Stromal cell of bone marrow (primary cell): ENCODE data around the gene ALG2.

Experiments used
- DNase-seq: peaks from one replicate; pipeline ENCODE4 v3.0.0-alpha.2; 2012; ENCODE audit warnings: low read depth

The ALG2 gene, protein sequence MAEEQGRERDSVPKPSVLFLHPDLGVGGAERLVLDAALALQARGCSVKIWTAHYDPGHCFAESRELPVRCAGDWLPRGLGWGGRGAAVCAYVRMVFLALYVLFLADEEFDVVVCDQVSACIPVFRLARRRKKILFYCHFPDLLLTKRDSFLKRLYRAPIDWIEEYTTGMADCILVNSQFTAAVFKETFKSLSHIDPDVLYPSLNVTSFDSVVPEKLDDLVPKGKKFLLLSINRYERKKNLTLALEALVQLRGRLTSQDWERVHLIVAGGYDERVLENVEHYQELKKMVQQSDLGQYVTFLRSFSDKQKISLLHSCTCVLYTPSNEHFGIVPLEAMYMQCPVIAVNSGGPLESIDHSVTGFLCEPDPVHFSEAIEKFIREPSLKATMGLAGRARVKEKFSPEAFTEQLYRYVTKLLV

DNA sequence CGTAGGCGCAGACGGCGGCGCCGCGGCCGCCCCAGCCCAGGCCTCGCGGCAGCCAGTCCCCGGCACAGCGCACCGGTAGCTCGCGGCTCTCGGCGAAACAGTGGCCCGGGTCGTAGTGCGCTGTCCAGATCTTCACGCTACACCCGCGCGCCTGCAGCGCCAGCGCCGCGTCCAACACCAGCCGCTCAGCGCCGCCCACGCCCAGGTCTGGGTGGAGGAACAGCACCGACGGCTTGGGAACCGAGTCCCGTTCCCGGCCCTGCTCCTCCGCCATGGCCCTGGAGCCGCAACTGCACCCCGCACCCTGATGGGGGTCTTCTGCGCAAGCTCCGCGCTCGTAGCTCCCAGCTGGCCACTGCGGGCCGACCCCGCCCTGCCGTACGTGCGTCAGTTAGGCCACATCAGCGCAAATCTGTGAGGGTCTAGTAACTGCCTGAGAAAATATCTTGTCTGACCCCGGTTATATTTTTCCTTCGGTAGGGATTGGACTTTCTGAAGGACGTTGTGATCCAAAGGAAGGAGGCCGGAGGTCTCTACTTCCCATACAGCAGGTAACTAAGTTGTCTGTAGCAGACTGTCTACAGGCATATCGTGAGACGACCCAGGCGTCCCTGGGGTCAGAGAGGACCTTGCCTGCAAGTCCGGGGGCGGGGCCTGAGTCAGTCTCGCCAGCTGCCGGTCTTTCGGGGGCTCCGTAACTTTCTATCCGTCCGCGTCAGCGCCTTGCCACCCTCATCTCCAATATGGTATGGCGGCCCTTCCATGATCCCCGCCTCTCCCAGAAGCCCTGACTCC lies at the start of gene ALG2, which contains the start of gene SEC61B:
Gene ALG2 (minus strand): TSS at position 322 of the 795 bp plus-strand sequence. CDS start 48 bp downstream, at position 274.
Gene SEC61B (plus strand): TSS at position 662 of the 795 bp plus-strand sequence. CDS start 82 bp downstream, at position 744.
- DNase-seq: peak; percentile 85

DNA sequence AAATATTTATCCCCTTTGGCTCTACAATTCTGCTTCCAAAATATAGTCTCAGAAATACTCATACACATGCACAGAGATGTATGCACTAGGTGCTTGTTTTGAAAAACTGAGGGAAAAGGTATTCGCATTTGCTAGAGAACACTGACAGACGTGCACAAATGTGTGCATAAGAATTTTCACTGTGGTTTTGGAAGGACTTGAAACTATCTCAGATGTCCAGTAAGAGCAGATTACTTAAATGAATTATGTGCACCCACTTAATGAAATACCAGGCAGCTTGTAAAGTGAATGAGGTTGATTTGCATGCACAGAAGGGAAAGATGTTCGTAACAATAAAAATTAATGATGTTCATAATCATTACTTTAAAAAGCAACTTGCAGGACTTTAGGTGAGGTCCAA lies 48.7 kb upstream of the ALG2 start:
- DNase-seq: no peak

DNA sequence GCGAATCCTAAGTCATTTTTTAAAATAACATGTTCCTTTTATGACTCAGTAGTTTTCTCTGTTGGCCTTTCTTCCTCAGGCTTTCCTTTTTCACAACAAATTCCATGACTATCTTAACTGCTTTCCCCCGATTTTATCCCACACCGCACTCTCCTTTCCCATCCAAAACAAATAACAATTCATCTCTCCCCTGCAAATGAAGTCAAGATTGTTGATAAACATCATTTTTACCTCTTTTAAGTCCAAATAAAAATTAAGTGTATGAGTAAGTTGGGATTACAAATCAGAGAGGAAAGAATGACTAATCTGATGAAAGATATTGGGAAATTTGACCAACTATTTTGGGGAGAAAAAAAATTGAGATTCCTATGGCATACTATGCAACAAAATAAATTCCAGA lies 47.7 kb upstream of the ALG2 start:
- peak; percentile 85 for DNase-seq

DNA sequence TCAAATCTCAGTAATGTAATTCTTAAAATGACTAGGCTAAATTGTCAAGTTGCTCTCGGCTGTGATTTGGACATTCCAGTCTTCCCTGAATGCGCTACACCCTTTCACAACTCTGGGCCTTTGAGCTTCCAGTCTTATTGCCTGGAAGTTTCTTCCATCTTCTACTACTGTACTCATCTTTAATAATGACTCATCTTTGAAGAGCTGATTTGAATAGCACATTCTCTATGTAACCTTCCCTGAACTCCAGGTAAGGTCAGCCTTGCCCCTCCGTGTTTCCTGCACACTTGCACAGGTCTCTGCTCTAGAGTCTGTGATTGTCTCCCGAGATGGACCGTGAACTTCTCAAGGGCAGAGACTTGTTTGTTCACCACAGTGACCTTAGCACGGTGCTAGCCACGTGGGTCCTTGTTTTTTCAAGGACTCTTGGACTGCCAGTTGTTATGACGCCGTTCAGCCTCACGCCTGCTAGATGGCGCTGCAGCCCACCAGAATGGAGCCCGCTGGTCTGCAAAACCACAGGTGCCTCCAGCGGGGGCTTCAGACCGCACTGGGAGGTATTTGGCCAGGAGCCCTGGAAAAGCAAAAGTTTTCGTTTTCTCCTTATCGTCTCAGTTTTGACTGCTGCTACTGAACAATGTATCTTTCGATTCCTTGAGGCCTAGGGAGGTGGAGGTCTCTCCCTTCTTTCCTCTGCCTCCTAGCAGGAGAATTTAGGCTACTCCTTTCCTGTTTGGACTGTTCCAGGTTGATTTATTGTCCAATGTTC lies 44.7 kb upstream of the ALG2 start:
- peak; percentile 47 for DNase-seq

DNA sequence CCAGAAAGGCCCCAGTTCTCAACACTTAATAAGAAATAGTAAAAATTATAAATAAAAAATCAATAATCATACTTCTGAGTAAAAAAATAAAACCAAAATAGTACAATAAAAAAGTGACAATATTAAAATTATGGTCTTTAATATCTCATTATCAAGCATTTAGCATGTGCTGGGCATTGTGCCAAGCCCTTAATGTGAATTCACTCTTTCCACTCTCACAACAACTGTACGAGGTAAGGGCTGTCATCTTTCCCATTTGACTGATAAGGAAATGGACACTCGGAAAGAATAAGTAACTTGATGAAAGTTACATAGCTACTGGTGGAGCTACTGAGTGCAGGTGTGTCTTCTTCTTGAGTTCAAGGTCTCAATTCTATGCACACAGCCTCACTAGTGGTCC lies 43.9 kb upstream of the ALG2 start:
- no peak for DNase-seq

DNA sequence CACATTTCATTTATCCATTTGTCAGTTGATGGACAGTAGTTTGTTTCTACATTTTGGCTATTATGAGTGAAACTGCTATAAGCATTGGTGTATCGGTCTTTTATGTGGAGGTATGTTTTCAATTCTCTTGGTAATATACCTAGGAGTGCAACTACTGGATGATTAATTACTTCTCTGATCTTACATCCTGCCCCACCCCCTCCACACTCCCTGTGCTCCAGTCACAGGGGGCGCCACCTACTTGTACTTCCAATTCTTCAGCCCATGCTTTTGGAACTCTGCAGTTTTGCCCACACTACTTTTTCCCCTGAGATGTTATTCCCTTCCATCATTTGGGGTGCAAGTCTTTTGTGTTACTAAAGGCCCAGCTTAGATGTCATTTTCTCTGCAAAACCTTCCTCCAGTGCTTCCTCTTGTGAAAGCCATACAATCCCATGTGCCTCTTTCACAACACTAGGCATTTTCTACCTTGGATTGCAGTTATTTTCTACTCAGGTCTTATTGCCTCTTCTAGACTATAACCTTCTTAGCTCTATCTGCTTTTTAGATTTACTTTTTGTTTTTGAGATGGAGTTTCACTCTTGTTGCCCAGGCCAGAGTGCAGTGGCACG lies 42.4 kb upstream of the ALG2 start:
- no peak for DNase-seq

DNA sequence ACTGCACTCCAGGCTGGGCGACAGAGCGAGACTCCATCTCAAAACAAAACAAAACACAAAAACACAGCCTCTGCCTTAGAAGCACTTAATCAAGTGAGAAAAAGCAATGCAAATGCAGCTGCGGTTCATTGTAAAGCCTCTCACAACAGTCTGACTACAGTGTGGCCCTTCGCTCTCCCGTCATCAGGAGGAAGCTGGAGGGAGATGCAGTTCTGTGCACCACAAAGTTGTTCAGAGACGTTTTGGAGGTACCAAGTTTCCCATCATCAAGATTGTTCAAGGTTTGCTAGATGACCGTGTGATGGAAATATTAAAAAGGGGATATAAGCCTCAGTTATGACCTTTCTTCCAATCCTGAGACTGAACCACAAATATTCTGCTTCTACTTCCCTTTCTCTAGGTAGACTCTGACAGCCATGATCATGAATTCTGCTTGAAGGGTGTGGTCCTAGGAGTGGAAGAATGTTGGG lies 41.2 kb upstream of the ALG2 start:
- DNase-seq: no peak

DNA sequence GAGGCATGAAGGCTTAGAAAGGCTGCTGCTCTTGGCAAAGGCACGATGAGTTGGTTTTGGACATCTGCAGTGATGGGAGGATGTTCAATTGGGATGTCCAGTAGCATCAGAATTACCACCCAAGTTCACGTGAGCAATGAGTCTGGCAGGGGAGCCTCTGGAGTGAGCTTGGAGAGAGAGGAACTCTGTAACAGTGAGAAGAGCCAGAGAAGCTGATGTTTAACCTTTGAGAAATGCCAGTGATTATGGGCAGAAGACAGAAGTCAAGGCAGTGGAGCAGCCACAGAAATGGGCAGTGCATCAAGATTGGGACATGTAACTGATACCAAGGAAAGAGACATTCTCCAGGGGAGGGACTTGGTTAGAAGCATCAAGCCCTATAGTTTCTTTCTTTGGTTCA lies 40.2 kb upstream of the ALG2 start:
- DNase-seq: no peak

DNA sequence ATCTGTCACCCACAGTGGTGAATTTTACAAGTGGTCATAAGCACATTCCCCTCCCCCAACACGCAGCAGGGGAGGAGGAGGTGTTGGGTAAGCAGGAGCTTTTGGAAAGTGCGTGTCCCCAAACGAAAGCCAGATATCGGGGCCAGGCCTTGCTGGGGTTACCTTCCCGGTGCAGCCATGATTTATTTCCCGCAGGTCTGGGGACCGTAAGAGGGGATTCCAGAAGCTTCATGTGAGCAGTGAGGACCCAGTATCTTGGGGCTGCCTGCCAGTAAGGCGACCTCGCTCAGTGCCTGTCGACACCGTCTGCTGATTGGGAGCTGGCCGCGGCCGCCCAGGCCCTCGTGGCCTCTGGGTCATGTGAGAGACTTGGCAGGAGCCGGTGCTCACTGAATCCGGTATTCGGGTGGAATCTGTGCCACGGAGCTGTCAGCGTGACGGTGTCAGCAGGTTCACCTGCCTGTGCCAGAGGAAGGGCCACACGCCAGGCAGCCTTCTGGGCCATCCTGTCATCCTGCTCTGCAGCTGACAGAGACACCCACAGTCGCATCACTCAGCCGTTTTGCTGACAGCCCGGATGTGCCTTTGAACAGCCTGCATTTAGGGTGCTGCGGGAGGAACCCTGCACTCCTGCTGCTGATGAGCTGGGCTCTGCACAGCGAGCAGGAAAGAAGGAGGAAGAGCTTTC lies 37.6 kb upstream of the ALG2 start:
- DNase-seq: no peak

DNA sequence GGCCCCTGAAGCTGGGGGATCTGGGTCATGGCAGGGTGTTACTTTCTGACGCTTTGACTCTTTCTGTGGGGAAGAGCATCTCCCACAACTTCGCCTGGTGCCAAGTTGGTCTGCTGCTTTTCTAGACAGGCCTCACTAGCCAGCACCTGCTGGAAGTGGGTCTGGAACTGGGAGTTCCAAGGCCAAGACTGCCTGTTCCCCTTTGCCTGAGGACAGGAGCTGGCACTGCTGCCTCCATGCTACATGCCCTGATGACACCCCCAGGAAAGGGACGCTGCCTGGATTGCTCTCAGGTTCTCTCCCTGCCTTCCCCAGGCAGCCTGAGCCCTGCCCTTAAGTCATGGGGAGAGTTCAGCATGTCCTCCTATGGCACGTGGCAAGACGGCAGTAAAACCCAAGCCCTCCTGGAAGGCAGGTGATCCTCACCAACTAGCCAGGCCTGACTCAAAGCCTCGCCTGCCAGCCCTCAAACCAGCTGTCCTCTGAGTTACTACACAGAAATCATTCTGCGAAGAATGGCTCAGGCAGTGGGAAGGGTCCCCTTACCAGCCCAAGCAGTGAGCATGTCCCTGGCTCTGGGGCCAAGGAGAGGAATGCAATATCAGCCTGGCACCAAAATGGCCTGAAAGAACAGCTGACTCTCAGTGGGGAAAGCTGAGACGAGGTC lies 36.1 kb upstream of the ALG2 start:
- no peak for DNase-seq

DNA sequence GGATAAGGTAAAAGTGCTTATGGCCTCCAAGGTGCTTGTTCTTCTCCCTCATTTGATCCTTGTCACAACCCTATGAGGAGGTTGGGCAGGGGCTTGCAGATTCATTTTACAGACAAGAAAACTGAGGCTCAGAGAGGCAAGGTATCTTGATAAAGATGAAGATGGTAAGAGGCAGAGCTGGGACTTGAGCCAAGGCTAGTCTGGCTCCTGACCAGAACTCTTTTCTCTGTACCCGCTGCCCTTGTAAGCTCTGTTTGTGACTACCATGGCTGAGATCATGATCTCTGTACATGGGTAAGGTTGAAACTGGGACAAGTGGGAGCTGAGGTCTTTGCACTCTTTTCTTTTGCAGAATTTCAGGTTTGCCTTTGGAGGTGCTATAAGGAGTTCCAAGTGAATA lies 33.9 kb upstream of the ALG2 start:
- no peak for DNase-seq

DNA sequence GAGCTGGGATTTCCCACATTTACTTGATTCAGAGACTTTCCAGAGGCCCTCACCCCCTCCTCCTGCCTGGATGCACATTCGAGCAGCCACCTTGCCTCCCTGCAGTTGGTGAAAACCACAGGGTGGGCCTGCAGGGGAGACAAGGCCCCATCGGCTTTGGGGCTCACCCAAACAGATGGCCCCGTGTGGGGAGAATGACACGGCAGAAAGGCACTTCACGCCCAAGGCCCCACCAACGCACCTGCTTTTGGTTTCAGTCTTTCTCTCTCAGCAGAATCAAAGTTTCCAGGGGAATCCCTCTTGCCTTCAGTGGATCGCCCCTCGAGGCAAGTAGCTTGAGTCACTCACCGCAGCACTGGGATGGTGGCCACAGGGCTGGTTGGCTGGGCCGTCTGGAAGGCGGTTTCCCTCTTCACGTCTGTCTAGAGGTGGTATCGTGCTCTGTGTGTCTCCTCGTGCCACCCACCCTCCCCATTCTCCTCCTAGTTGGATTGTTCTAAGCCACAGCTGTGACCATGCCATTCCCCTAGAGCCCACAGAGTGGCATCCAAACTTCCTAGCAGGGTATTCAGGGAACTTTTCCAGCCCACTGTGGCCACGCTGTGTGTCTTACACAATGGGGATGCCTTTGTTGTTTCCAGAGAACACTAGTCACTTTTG lies 32.2 kb upstream of the ALG2 start:
- no peak for DNase-seq

DNA sequence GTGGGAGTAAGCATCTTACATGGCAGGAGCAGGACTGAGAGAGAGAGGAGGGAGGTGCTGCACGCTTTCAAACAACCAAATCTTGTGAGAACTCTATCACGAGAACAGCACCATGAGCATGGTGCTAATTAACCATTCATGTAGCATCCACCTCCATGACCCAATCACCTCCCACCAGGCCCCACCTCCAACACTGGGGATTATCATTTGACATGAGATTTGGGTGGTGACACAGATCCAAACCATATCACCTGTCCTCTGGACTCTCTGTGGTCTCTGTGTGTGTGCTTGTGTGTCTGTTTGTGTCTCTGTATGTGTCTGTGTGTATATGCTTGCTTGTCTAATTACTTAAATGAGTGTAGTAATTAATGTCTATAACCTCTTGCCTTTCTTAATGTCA lies 31.4 kb upstream of the ALG2 start:
- DNase-seq: no peak

DNA sequence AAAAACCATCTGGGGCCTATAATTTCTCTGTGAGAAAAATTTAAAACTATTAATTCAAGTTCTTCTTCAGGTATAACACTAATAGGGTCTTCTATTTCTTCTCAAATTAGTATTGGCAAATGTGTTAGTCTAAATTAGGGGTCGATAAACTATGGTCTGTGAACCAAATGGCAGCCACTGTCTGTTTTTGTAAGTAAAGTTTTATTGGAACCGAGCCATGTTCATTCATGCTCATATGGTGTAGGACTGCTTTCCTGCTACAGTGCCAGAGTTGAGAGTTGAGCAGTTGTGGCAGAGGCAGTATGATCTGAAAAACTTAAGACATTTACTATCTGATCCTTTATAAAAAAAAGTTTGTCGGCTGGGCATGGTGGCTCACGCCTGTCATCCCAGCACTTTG lies 29.4 kb upstream of the ALG2 start:
- no peak for DNase-seq

DNA sequence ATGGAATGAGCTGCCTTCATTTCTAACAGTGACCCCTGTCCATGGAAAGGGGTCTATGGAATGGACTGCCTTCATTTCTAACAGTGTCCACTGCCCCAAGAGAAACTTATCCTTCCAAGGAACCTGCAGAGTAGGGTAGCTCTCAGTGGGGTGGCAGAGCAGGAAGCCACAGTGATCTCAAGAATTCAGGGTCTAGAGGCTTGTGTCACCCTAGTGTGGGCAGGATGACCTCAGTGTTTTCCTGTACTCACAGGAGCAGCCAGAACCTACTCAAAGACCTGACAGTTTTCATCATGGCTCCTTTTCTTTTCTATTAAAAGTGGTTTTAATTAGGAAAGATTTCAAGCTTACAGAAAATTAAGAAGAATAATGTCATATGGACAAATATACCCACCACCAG lies 27.9 kb upstream of the ALG2 start:
- DNase-seq: no peak

DNA sequence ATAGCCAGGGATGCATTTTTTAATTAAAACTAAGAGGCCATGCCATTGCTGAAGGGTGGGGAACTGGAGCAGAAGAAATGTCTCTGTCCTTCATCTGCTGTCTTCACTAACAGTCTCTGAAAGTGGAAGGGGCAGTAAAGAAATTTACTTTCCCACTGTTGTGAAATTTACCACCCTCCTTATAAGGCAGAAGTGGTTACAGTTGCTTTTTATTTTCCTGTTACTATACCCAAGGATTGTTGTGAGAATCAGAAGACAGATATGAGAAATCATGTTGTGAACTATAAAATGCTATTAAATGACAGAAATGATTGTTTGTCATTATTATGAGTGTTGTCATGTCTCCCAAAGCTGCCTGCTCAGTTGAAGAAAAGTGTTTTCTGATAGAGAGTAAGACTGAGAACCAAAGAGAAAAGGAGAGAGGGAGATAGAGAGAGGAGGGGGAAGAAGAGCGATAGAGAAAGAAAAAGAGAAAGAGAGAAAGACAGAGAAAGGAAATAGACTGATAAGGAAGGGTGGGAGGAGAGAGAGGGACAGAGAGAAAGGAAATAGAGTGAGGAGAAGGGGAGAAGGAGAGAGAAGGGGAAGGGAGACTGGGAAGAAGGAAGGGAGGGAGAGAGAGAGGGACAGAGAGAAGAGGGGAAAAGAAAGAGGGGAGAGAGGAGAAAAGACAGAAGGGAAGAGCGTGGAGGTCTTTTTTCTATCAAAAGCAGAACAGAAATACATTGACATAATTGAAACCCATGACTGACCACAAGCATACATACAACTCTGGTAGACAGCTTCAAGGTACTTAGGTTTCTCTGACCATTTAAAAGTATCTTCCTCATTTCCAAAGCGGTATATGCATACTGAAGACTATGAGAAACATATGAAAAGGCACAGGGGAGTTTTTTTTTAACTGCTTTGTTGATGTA lies 22.9 kb upstream of the ALG2 start:
- DNase-seq: no peak

DNA sequence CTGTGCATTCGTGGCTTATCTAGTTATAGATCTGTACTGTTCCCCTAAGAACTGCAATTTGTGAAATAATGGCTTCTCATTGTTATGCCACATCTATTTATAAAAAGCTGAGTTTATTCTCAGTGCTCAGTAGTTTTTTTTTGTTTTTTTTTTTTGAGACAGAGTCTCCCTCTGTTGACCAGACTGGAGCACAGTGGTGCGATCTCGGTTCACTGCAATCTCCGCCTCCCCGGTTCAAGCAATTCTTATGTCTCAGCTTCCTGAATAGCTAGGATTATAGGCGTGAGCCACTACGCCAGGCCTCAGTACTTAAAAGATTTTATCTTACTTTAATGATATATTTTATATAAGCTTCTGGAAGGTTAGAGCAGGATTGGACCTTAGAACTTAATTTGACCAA lies 19.4 kb upstream of the ALG2 start:
- DNase-seq: no peak

DNA sequence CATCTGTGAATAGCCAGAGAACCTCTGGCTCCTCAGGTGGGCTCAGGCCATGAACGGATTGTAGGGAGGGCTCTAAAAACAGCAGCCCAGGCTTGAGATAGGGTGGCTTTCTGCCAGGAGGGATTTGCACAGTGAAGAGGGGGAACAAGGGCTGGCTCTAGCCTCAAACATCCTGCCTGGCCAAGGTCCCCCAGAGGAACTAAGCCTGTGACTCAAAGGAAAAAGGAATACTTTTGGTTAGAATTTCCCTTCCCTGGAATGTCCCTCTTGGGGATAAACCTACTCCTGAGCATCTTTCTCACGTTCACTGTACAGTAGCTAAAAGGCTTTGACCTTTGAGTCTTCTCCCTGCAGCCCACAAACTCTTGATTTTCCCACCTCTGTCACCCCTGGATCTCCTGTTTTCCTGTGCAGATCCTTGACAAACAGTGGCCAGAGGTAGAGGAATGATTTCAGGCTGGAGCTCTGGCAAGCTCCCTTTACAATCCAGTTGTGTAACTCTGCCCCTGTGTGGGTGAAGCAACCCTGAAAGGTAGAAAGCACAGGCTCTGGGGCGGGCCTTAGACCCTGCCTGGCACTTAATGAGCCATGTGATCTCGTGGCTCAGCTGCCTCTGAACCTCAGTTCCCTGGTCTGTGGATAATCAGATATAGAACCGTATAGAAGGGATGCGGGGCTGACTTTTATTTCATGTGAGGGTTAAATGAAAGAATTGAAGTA lies 17.8 kb upstream of the ALG2 start:
- DNase-seq: no peak
